IMR-90 (cell line): ENCODE results near the gene GABBR2. TPM values are rescaled to one million over a fixed set of nuclear protein-coding genes. Genes with fewer than 3 reads are reported as not detected.

Experiments
- ATAC-seq: fragments of 200-7000 bp; cut with Tn5 transposase; 2 replicates; pipeline ENCODE4 v1.9.1; 2020; ENCODE audit warnings: low read depth, mild to moderate bottlenecking, moderate library complexity
- BruUV-seq: library from RNA; stranded (reverse); fragments of 400-500 nt; replicated peaks from 2 replicates; lab custom pipeline; 2021; lab: Mats Ljungman, UMichigan
- CTCF ChIA-PET: fragments of 300-600 bp; formaldehyde crosslinking; extraction: SDS; loops from one replicate; lab custom pipeline; 2021; ENCODE audit warnings: antibody characterized with exemption; lab: Yijun Ruan, JAX
- POLR2A ChIA-PET: fragments of 300-600 bp; sonication (Branson Sonifier 250); formaldehyde crosslinking; loops from one replicate; lab custom pipeline; 2022; ENCODE audit warnings: antibody characterized with exemption; ENCODE audit not compliant: unreplicated experiment; lab: Charles Lee
- DNase-seq: peaks from one replicate; pipeline ENCODE4 v3.0.0; 2013
- H2AFZ ChIP-seq: replicated peaks from 2 replicates; pipeline ENCODE3; 2013; ENCODE audit warnings: low read length, mild to moderate bottlenecking; ENCODE audit not compliant: poor library complexity
- H2AK5ac ChIP-seq: 2 replicates; pipeline ENCODE4 v1.6.1; 2013; ENCODE audit warnings: low read depth, low read length, inconsistent platforms
- H2AK9ac ChIP-seq: replicated peaks from 2 replicates; pipeline ENCODE3; 2013; ENCODE audit warnings: mild to moderate bottlenecking, low read depth, low read length, moderate library complexity; ENCODE audit not compliant: poor library complexity
- H2BK120ac ChIP-seq: 2 replicates; pipeline ENCODE4 v1.6.1; 2013; ENCODE audit warnings: low read depth, low read length, inconsistent platforms
- H2BK15ac ChIP-seq: 3 replicates; pipeline ENCODE4 v1.6.1; 2013; ENCODE audit warnings: low read depth, low read length, inconsistent platforms
- H2BK20ac ChIP-seq: 2 replicates; pipeline ENCODE4 v1.6.1; 2013; ENCODE audit warnings: low read depth, mild to moderate bottlenecking, inconsistent platforms, low read length, moderate library complexity
- H2BK5ac ChIP-seq: 2 replicates; pipeline ENCODE4 v1.6.1; 2013; ENCODE audit warnings: mild to moderate bottlenecking, low read depth, low read length, inconsistent platforms; ENCODE audit not compliant: poor library complexity, severe bottlenecking
- H3K14ac ChIP-seq: replicated peaks from 2 replicates; pipeline ENCODE4 v1.6.1; 2013; ENCODE audit warnings: low read depth, low read length, inconsistent platforms
- H3K18ac ChIP-seq: 2 replicates; pipeline ENCODE4 v1.6.1; 2013; ENCODE audit warnings: low read depth, low read length, control low read depth
- H3K23ac ChIP-seq: 2 replicates; pipeline ENCODE4 v1.6.1; 2013; ENCODE audit warnings: low read depth, low read length, inconsistent platforms
- H3K27ac ChIP-seq: 2 replicates; pipeline ENCODE4 v1.5.1; 2013; ENCODE audit warnings: mild to moderate bottlenecking, control low read depth, low read length; ENCODE audit not compliant: insufficient read depth
- H3K27me3 ChIP-seq: 2 replicates; pipeline ENCODE4 v1.6.1; 2013; ENCODE audit warnings: low read length; ENCODE audit not compliant: control insufficient read depth, insufficient read depth
- H3K36me3 ChIP-seq: 2 replicates; pipeline ENCODE4 v1.6.1; 2013; ENCODE audit warnings: low read length, mixed read lengths; ENCODE audit not compliant: control insufficient read depth, insufficient read depth
- H3K4ac ChIP-seq: 2 replicates; pipeline ENCODE4 v1.6.1; 2013; ENCODE audit warnings: low read depth, low read length, inconsistent platforms
- H3K4me1 ChIP-seq: 2 replicates; pipeline ENCODE4 v1.6.1; 2013; ENCODE audit warnings: low read length, mixed read lengths; ENCODE audit not compliant: control insufficient read depth, insufficient read depth
- H3K4me2 ChIP-seq: 2 replicates; pipeline ENCODE4 v1.6.1; 2013; ENCODE audit warnings: low read depth, mild to moderate bottlenecking, control low read depth, low read length, moderate library complexity
- H3K4me3 ChIP-seq: 2 replicates; pipeline ENCODE4 v1.5.1; 2013; ENCODE audit warnings: low read depth, mild to moderate bottlenecking, control low read depth, low read length, moderate library complexity; ENCODE audit not compliant: insufficient read depth
- H3K56ac ChIP-seq: 2 replicates; pipeline ENCODE4 v1.6.1; 2013; ENCODE audit warnings: low read length, inconsistent platforms; ENCODE audit not compliant: insufficient read depth; ENCODE audit errors: extremely low read depth
- H3K79me1 ChIP-seq, 2 experiments: 2 replicates each; pipeline ENCODE4 v1.6.1; 2013; ENCODE audit warnings: low read length in 2 of 2, inconsistent platforms in 1 of 2, low read depth in 1 of 2
- H3K9ac ChIP-seq: 2 replicates; pipeline ENCODE4 v1.6.1; 2013; ENCODE audit warnings: low read depth, low read length, control low read depth
- H3K9me1 ChIP-seq: 2 replicates; pipeline ENCODE4 v1.6.1; 2013; ENCODE audit warnings: low read length, inconsistent platforms; ENCODE audit not compliant: insufficient read depth
- H3K9me3 ChIP-seq: 2 replicates; pipeline ENCODE4 v1.6.1; 2013; ENCODE audit warnings: low read length; ENCODE audit not compliant: control insufficient read depth, insufficient read depth
- H4K20me1 ChIP-seq: 2 replicates; pipeline ENCODE4 v1.6.1; 2013; ENCODE audit warnings: low read length, inconsistent platforms; ENCODE audit not compliant: insufficient read depth
- H4K5ac ChIP-seq: 2 replicates; pipeline ENCODE4 v1.6.1; 2013; ENCODE audit warnings: mild to moderate bottlenecking, low read depth, low read length, control low read depth
- H4K8ac ChIP-seq, 2 experiments: 2 replicates each; pipeline ENCODE4 v1.6.1; 2013; ENCODE audit warnings: low read depth in 2 of 2, low read length in 2 of 2, control low read depth in 1 of 2, inconsistent platforms in 1 of 2
- H4K91ac ChIP-seq: 2 replicates; pipeline ENCODE4 v1.6.1; 2013; ENCODE audit warnings: low read depth, low read length, inconsistent platforms; ENCODE audit not compliant: insufficient read depth
- BHLHE40 ChIP-seq: fragments of 150-350 bp; IDR thresholded peaks from 2 replicates; pipeline ENCODE4 v1.6.1; 2016; ENCODE audit warnings: mild to moderate bottlenecking, low read depth, low read length
- CEBPB ChIP-seq: IDR thresholded peaks from 2 replicates; pipeline ENCODE4 v1.6.1; 2012; ENCODE audit warnings: low read depth, low read length, improper control_type of control experiment
- CHD1 ChIP-seq: IDR thresholded peaks from 2 replicates; pipeline ENCODE4 v1.6.1; 2012; ENCODE audit warnings: low read depth, low read length, improper control_type of control experiment
- FOS ChIP-seq: fragments of 150-350 bp; IDR thresholded peaks from 2 replicates; pipeline ENCODE4 v1.6.1; 2016; ENCODE audit warnings: low read depth, low read length
- MAFK ChIP-seq: IDR thresholded peaks from 2 replicates; pipeline ENCODE4 v1.6.1; 2012; ENCODE audit warnings: low read depth, low read length, improper control_type of control experiment
- MAZ ChIP-seq: IDR thresholded peaks from 2 replicates; pipeline ENCODE4 v1.6.1; 2012; ENCODE audit warnings: low read depth, mild to moderate bottlenecking, low read length, improper control_type of control experiment, moderate library complexity, borderline replicate concordance
- MXI1 ChIP-seq: IDR thresholded peaks from 2 replicates; pipeline ENCODE4 v1.6.1; 2012; ENCODE audit warnings: low read depth, mild to moderate bottlenecking, low read length, moderate library complexity, borderline replicate concordance
- NFE2L2 ChIP-seq: fragments of 150-350 bp; IDR thresholded peaks from 2 replicates; pipeline ENCODE4 v1.6.1; 2016; ENCODE audit warnings: low read depth, mild to moderate bottlenecking, low read length
- POLR2A ChIP-seq: IDR thresholded peaks from 2 replicates; pipeline ENCODE4 v1.6.1; 2012; ENCODE audit warnings: mild to moderate bottlenecking, low read depth, low read length
- RAD21 ChIP-seq: IDR thresholded peaks from 2 replicates; pipeline ENCODE4 v1.6.1; 2012; ENCODE audit warnings: low read length, improper control_type of control experiment
- RCOR1 ChIP-seq: IDR thresholded peaks from 2 replicates; pipeline ENCODE4 v1.6.1; 2012; ENCODE audit warnings: mild to moderate bottlenecking, low read length, improper control_type of control experiment; ENCODE audit not compliant: insufficient replicate concordance
- RFX5 ChIP-seq: IDR thresholded peaks from 2 replicates; pipeline ENCODE4 v1.8.0; 2012; ENCODE audit warnings: low read depth, mild to moderate bottlenecking, low read length, moderate library complexity
- SMC3 ChIP-seq: fragments of 150-350 bp; IDR thresholded peaks from 2 replicates; pipeline ENCODE4 v1.6.1; 2016; ENCODE audit warnings: low read depth, mild to moderate bottlenecking, antibody characterized with exemption, low read length, moderate library complexity
- WGBS, 2 experiments: methylation state at CpG; one replicate each; pipeline versions ENCODE4 v1.1.5 to v1.1.7; 2013; ENCODE audit warnings: missing lambda C conversion rate in 2 of 2; ENCODE audit not compliant: insufficient read length in 1 of 2; ENCODE audit errors: extremely low coverage in 2 of 2; 5-methylcytosine and 5-hydroxymethylcytosine counted together
- dilution Hi-C: fragments of 300-500 bp; cut with HindIII; formaldehyde crosslinking; loops from one replicate; pipeline ENCODE4 v1.14.3; 2018; ENCODE audit warnings: low sequenced_read_pairs; ENCODE audit not compliant: unreplicated experiment
- in situ Hi-C: fragments of 300-500 bp; cut with MboI; formaldehyde crosslinking; loops from 3 replicates; pipeline ENCODE4 v1.14.3; 2019; ENCODE audit warnings: low sequenced_read_pairs, inconsistent platforms, mixed read lengths
- intact Hi-C: fragments of 100-400 bp; cut with micrococcal nuclease; formaldehyde crosslinking; loops from 2 replicates; pipeline ENCODE4 v1.10.0; 2022
- polyA plus RNA-seq, 3 experiments: library from polyadenylated mRNA; depleted of rRNA; stranded (reverse); fragments of >200 nt; gene quantifications; 2 replicates each; pipeline ENCODE4 v1.2.3, GENCODE V29; 2012; ENCODE audit warnings: low replicate concordance in 1 of 3
- total RNA-seq: library from RNA; depleted of rRNA; stranded (reverse); fragments of >200 nt; gene quantifications from 2 replicates; pipeline ENCODE4 v1.2.3, GENCODE V29; 2012
- TF ChIP-seq, protein P1 (sequence below): conservative IDR thresholded peaks from 2 replicates; pipeline ENCODE4 v1.5.1; 2012; ENCODE audit warnings: mild to moderate bottlenecking, low read depth, low read length, improper control_type of control experiment
- TF ChIP-seq, protein P2 (sequence below): fragments of 150-350 bp; IDR thresholded peaks from 2 replicates; pipeline ENCODE4 v1.6.1; 2017; ENCODE audit warnings: mild to moderate bottlenecking, antibody characterized with exemption, low read length, low read depth
- TF ChIP-seq, protein P3 (sequence below): fragments of 150-350 bp; IDR thresholded peaks from 2 replicates; pipeline ENCODE4 v1.6.1; 2016; ENCODE audit warnings: low read depth, mild to moderate bottlenecking, low read length, moderate library complexity, borderline replicate concordance

GABBR2 gene
- total and polyA plus RNA-seq, 2 of the 4 experiments (the other 2 are of a cell fraction): 14.2 to 20.3 TPM

DNA sequence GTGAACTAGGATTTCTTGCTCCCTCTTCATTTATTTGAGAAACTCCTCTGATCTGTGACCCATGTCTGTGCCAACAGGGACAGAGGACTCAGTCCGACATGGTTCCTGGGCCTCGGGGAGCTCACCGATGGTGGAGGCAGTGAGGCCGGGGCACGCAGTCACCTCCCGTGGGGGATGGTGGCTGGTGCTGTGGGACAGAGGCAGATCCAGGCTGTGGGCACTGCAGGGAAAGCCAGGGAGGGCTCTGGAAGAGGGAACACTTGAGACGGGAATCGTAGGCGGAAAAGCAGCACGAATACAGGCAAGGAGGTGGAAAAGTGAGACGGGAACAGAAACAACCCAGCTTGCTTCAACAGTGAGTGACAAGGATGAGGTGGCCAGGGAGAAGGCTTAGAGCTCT lies 127.8 kb downstream of the GABBR2 start:
- Histone ChIP-seq H3K23ac (no peak overlapping the region), H3K18ac (no peak overlapping the region), H2BK120ac (peak overlapping the region; percentile 10; the same call in 1 of the 2 replicates), H3K27me3 (no peaks in the 10 kb centered on the region; the same call in 1 of the 2 replicates), H2BK20ac (no peak overlapping the region), H4K20me1 (peaks cover 3% of the 10 kb centered on the region; the same call in 1 of the 2 replicates), H3K56ac (no peak overlapping the region), H3K36me3 (peaks cover 3% of the 10 kb centered on the region; the same call in 1 of the 2 replicates), H2AFZ (no peak overlapping the region), H4K5ac (no peak overlapping the region), H2AK5ac (peak overlapping the region; percentile 33; the same call in 1 of the 2 replicates), H2BK5ac (no peak overlapping the region), H2BK15ac (no peak overlapping the region; the same call in 2 of the 3 replicates), H3K9me1 (peaks cover 6% of the 10 kb centered on the region; the same call in 1 of the 2 replicates), H3K14ac (no peak overlapping the region), H3K27ac (no peak overlapping the region), H3K9ac (no peak overlapping the region), H2AK9ac (no peak overlapping the region), H3K4me2 (no peak overlapping the region), H3K4ac (no peak overlapping the region), H3K4me3 (no peak overlapping the region), H4K91ac (no peak overlapping the region), H4K8ac (0 out of 4 replicates have a peak overlapping the region, but pooled peaks of 1 of the 2 experiments have one; percentile 47), H3K9me3 (no peaks in the 10 kb centered on the region), H3K79me1 (peaks cover 0 to 25% of the 10 kb centered on the region in 2 experiments; a peak in 2 of 4 replicates), H3K4me1 (peaks cover 2% of the 10 kb centered on the region; the same call in 1 of the 2 replicates)
- dilution Hi-C loops (no loop called here), in situ Hi-C loops (no loop called here), intact Hi-C loops (no loop called here)
- ChIA-PET POLR2A (interaction anchor here (0.5 kb wide), 1 partner anchor 403 kb away, joined by 3 read pairs; no protein-coding TSS in a partner anchor), CTCF (no interaction called here)
- no peak for DNase-seq
- no TSS peak for BruUV-seq
- TF ChIP-seq BHLHE40 (no peak), POLR2A (no peak), NFE2L2 (no peak), MAFK (no peak), CEBPB (no peak), FOS (no peak), CHD1 (no peak), MAZ (no peak), RCOR1 (no peak), RAD21 (no peak), SMC3 (no peak), MXI1 (no peak), RFX5 (no peak)
- TF ChIP-seq, protein P1, sequence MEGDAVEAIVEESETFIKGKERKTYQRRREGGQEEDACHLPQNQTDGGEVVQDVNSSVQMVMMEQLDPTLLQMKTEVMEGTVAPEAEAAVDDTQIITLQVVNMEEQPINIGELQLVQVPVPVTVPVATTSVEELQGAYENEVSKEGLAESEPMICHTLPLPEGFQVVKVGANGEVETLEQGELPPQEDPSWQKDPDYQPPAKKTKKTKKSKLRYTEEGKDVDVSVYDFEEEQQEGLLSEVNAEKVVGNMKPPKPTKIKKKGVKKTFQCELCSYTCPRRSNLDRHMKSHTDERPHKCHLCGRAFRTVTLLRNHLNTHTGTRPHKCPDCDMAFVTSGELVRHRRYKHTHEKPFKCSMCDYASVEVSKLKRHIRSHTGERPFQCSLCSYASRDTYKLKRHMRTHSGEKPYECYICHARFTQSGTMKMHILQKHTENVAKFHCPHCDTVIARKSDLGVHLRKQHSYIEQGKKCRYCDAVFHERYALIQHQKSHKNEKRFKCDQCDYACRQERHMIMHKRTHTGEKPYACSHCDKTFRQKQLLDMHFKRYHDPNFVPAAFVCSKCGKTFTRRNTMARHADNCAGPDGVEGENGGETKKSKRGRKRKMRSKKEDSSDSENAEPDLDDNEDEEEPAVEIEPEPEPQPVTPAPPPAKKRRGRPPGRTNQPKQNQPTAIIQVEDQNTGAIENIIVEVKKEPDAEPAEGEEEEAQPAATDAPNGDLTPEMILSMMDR: no peak
- TF ChIP-seq, protein P2, sequence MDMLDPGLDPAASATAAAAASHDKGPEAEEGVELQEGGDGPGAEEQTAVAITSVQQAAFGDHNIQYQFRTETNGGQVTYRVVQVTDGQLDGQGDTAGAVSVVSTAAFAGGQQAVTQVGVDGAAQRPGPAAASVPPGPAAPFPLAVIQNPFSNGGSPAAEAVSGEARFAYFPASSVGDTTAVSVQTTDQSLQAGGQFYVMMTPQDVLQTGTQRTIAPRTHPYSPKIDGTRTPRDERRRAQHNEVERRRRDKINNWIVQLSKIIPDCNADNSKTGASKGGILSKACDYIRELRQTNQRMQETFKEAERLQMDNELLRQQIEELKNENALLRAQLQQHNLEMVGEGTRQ: no peak
- TF ChIP-seq, protein P3, sequence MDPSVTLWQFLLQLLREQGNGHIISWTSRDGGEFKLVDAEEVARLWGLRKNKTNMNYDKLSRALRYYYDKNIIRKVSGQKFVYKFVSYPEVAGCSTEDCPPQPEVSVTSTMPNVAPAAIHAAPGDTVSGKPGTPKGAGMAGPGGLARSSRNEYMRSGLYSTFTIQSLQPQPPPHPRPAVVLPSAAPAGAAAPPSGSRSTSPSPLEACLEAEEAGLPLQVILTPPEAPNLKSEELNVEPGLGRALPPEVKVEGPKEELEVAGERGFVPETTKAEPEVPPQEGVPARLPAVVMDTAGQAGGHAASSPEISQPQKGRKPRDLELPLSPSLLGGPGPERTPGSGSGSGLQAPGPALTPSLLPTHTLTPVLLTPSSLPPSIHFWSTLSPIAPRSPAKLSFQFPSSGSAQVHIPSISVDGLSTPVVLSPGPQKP: no peak
- ATAC-seq: no peak
- WGBS, 2 experiments: no CpG with 5 or more reads among the region's 11 CpGs
